A673 (cell line): Measurements from ENCODE around the gene PLEKHG4.

ENCODE experiments used
- CTCF ChIP-seq: fragments of 300-800, 200-600 bp; sonication (generic); conservative IDR thresholded peaks from 2 replicates; pipeline ENCODE4 v1.5.1; 2017; ENCODE audit warnings: low read depth, mild to moderate bottlenecking, antibody characterized with exemption, low read length, moderate library complexity, mixed read lengths
- EZH2 ChIP-seq: fragments of 200-600 bp; sonication (generic); IDR thresholded peaks from 2 replicates; pipeline ENCODE4 v1.6.1; 2017; ENCODE audit warnings: borderline replicate concordance, low read depth, mild to moderate bottlenecking, mixed read lengths, antibody characterized with exemption, low read length; ENCODE audit not compliant: poor library complexity, severe bottlenecking

GRCh38 chr16:67240506-67240905 is 38.8 kb upstream of the PLEKHG4 start:
- no peak for TF ChIP-seq CTCF
- no peak for TF ChIP-seq EZH2
